Osteocyte (in vitro differentiated cells): ENCODE measurements around the gene CDH13. TPM values are rescaled to one million over a fixed set of nuclear protein-coding genes. Genes with fewer than 3 reads are reported as not detected.
A peak's percentile ranks its signal among the peaks of the same experiment; 100 is the strongest.

Source experiments
- DNase-seq: peaks from one replicate; pipeline ENCODE4 v3.0.0; 2021; ENCODE audit warnings: mixed read lengths; ENCODE audit not compliant: unreplicated experiment; ENCODE audit errors: extremely low spot score
- H3K27ac Mint-ChIP-seq: one replicate; pipeline ENCODE4 v1.8.0; 2021; ENCODE audit warnings: mild to moderate bottlenecking, mixed read lengths; ENCODE audit not compliant: unreplicated experiment
- H3K27me3 Mint-ChIP-seq: one replicate; pipeline ENCODE4 v1.8.0; 2021; ENCODE audit warnings: mixed read lengths; ENCODE audit not compliant: unreplicated experiment
- H3K36me3 Mint-ChIP-seq: one replicate; pipeline ENCODE4 v1.8.0; 2021; ENCODE audit warnings: mixed read lengths; ENCODE audit not compliant: unreplicated experiment
- H3K4me1 Mint-ChIP-seq: one replicate; pipeline ENCODE4 v1.8.0; 2021; ENCODE audit warnings: mixed read lengths; ENCODE audit not compliant: unreplicated experiment
- H3K4me3 Mint-ChIP-seq: one replicate; pipeline ENCODE4 v1.8.0; 2021; ENCODE audit warnings: mild to moderate bottlenecking, moderate library complexity, mixed read lengths; ENCODE audit not compliant: unreplicated experiment
- H3K9me3 Mint-ChIP-seq: one replicate; pipeline ENCODE4 v1.8.0; 2021; ENCODE audit warnings: mixed read lengths; ENCODE audit not compliant: unreplicated experiment
- CTCF ChIP-seq: fragments of 200-600 bp; sonication (generic); IDR thresholded peaks from 2 replicates; pipeline ENCODE4 v1.5.0; 2021; ENCODE audit warnings: antibody characterized with exemption, mild to moderate bottlenecking, moderate library complexity
- total RNA-seq: library from RNA; stranded (reverse); gene quantifications from 2 replicates; pipeline ENCODE4 v1.2.1, GENCODE V29; 2021

Gene CDH13
- total RNA-seq, 1 donor from 2014 or later, result 27.0 TPM

DNA sequence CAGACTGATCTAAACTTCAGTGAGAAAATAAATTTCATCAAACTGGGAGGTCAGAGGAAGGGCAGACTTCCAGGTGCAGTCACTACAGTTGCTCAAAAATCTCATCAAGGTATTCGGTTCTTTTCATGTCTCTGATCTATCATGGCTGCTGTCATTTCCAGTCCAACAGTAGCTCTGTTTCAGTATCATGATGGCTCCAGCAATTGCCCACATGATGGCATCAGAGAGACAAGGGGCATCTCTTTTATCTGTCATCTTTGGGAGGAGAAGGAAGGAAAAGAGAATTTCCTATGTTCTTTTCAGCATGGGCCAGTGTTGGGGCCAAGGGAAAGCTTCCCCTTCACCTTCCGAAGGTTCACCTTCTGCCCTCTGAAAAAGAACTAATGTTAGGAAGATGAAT is 676.1 kb downstream of the CDH13 start:
- Mint-ChIP-seq H3K27me3 (no peaks in the 10 kb centered on the region), H3K4me3 (no peak overlapping the region), H3K36me3 (no peaks in the 10 kb centered on the region), H3K4me1 (peaks cover 41% of the 10 kb centered on the region), H3K9me3 (no peaks in the 10 kb centered on the region), H3K27ac (peak overlapping the region; percentile 33)
- no peak for TF ChIP-seq CTCF
- no peak for DNase-seq

DNA sequence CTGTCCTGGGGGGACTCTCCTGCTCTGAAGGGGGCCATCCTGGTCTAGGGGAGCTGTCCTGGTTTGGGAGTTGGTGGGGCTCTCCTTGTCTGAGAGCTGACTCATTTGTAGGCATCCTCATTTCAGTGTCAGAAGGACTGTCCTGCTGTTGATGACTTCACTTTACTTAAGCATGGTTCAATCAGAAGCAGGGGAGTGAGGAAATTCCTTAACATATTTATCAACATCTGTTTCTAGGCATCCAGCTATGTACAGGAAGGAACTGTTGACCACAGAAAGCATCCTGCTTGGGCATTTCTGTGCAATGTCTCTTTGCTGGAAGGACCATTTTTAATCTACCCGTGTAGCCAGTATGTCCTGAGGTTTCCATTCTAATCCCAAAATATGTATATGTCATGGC is 678.3 kb downstream of the CDH13 start:
- H3K27me3 Mint-ChIP-seq, result no peaks in the 10 kb centered on the region
- DNase-seq, result no peak
- H3K9me3 Mint-ChIP-seq, result no peaks in the 10 kb centered on the region
- no peaks in the 10 kb centered on the region for H3K36me3 Mint-ChIP-seq
- no peak for TF ChIP-seq CTCF
- H3K4me3 Mint-ChIP-seq, result no peak overlapping the region
- H3K4me1 Mint-ChIP-seq, result peaks cover 52% of the 10 kb centered on the region
- H3K27ac Mint-ChIP-seq, result peak overlapping the region; percentile 55

DNA sequence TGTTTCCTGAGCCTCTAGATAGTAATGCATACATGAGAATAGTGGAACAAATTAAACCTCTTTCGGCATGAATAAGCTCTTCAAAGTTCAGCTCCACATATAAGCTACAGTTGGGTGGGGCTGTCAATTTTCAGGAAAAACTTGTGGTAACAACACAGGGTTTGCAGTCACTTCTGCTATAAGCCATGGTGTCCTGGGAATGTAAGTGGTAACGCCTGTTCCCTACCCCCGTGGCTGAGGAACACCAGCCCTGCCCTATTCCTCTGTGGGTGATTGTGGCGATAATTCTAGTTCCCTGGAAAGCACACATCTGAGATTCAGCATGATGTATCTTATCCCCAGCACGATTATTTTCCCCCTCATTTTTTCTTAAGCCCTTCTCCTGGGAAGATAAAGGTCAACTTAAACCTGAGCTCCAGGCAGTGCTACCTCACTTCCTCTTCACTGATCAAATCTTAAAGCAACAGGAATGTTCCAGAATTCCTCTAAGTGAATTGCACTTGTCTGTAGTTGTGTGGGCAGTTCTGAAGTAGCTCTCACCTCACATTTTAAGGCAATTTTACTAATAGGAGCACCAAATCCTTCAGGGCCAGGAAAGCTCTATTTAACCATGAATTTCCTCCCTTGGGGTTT is 680.3 kb downstream of the CDH13 start:
- Mint-ChIP-seq H3K27ac (no peak overlapping the region), H3K27me3 (no peaks in the 10 kb centered on the region), H3K4me1 (peaks cover 40% of the 10 kb centered on the region), H3K36me3 (no peaks in the 10 kb centered on the region), H3K4me3 (no peak overlapping the region), H3K9me3 (no peaks in the 10 kb centered on the region)
- TF ChIP-seq CTCF, result no peak
- no peak for DNase-seq

GRCh38 chr16:83307594-83307992 is 680.8 kb downstream of the CDH13 start:
- no peak overlapping the region for H3K27ac Mint-ChIP-seq
- no peak overlapping the region for H3K4me3 Mint-ChIP-seq
- H3K27me3 Mint-ChIP-seq, result no peaks in the 10 kb centered on the region
- no peaks in the 10 kb centered on the region for H3K9me3 Mint-ChIP-seq
- DNase-seq, result no peak
- H3K4me1 Mint-ChIP-seq, result peaks cover 35% of the 10 kb centered on the region
- TF ChIP-seq CTCF, result no peak
- H3K36me3 Mint-ChIP-seq, result no peaks in the 10 kb centered on the region

- H3K4me3 Mint-ChIP-seq, result no peak overlapping the region
- no peaks in the 10 kb centered on the region for H3K36me3 Mint-ChIP-seq
- no peak for DNase-seq
- H3K9me3 Mint-ChIP-seq, result no peaks in the 10 kb centered on the region
- peak overlapping the region; percentile 72 for H3K27ac Mint-ChIP-seq
- H3K4me1 Mint-ChIP-seq, result peaks cover 35% of the 10 kb centered on the region
- no peak for TF ChIP-seq CTCF
- no peaks in the 10 kb centered on the region for H3K27me3 Mint-ChIP-seq
These were observed 681.6 kb downstream of the CDH13 start for GRCh38 chr16:83308414-83308813.
